ENCODE data around the gene CUTC. TPM values are rescaled to one million over a fixed set of nuclear protein-coding genes. Genes with fewer than 3 reads are reported as not detected.

CUTC gene
- total and polyA plus RNA-seq, 2 experiments from 2014 or later: 21.6 to 29.4 TPM

- Histone ChIP-seq H3K4me3 (no peak overlapping the region), H3K79me2 (no peaks in the 10 kb centered on the region), H3K9me2 (replicated peaks; ENCODE audit: insufficient read depth) (no peaks in the 10 kb centered on the region), H3K4me1 (ENCODE audit: insufficient read depth) (no peaks in the 10 kb centered on the region), H3K27me3 (no peaks in the 10 kb centered on the region), H3K9me3 (ENCODE audit: low read depth) (no peaks in the 10 kb centered on the region), H3K4me2 (no peak overlapping the region), H2AFZ (no peak overlapping the region), H3K27ac (no peak overlapping the region), H3K36me3 (replicated peaks; ENCODE audit: insufficient read depth, low read depth) (no peaks in the 10 kb centered on the region), H4K20me1 (ENCODE audit: insufficient read depth, poor library complexity, severe bottlenecking) (no peaks in the 10 kb centered on the region)
- no peak for DNase-seq (ENCODE audit: low spot score)
- no peak for TF ChIP-seq EZH2 (IDR thresholded peaks at IDR 0.05; ENCODE audit: borderline replicate concordance)
- no peak for TF ChIP-seq CTCF (IDR thresholded peaks at IDR 0.05; ENCODE audit: poor library complexity)
- WGBS (ENCODE audit: low lambda C conversion rate, missing lambda C conversion rate): 69% methylated on average over 4 of the region's 4 CpGs
Measured at GRCh38 chr10:99709480-99710229, 22.4 kb upstream of the CUTC start.

- H2AFZ ChIP-seq: no peak overlapping the region
- no peaks in the 10 kb centered on the region for H3K4me1 ChIP-seq (ENCODE audit: insufficient read depth)
- H3K27me3 ChIP-seq: no peaks in the 10 kb centered on the region
- H3K9me3 ChIP-seq (ENCODE audit: low read depth): no peaks in the 10 kb centered on the region
- H4K20me1 ChIP-seq (ENCODE audit: insufficient read depth, poor library complexity, severe bottlenecking): no peaks in the 10 kb centered on the region
- H3K79me2 ChIP-seq: no peaks in the 10 kb centered on the region
- no peaks in the 10 kb centered on the region for H3K36me3 ChIP-seq (replicated peaks; ENCODE audit: insufficient read depth, low read depth)
- DNase-seq (ENCODE audit: low spot score): peak; percentile 63
- H3K9me2 ChIP-seq (replicated peaks; ENCODE audit: insufficient read depth): no peaks in the 10 kb centered on the region
- TF ChIP-seq CTCF (IDR thresholded peaks at IDR 0.05; ENCODE audit: poor library complexity): peak; percentile 60
- TF ChIP-seq EZH2phosphoT487 (IDR thresholded peaks at IDR 0.05; ENCODE audit: low read depth, severe bottlenecking, unreplicated experiment): no peak
- no peak for TF ChIP-seq EZH2 (IDR thresholded peaks at IDR 0.05; ENCODE audit: borderline replicate concordance)
- no peak overlapping the region for H3K4me3 ChIP-seq
- no peak overlapping the region for H3K4me2 ChIP-seq
- no peak overlapping the region for H3K27ac ChIP-seq
Measured at GRCh38 chr10:99711129-99711719, 20.8 kb upstream of the CUTC start.

- no peak overlapping the region for H2AFZ ChIP-seq
- 97% methylated on average over 5 of the region's 5 CpGs for WGBS (ENCODE audit: low lambda C conversion rate, missing lambda C conversion rate)
- no peak overlapping the region for H3K4me3 ChIP-seq
- no peaks in the 10 kb centered on the region for H3K4me1 ChIP-seq (ENCODE audit: insufficient read depth)
- H3K79me2 ChIP-seq: no peaks in the 10 kb centered on the region
- H3K9me2 ChIP-seq (replicated peaks; ENCODE audit: insufficient read depth): no peaks in the 10 kb centered on the region
- H3K4me2 ChIP-seq: no peak overlapping the region
- no peaks in the 10 kb centered on the region for H4K20me1 ChIP-seq (ENCODE audit: insufficient read depth, poor library complexity, severe bottlenecking)
- H3K27ac ChIP-seq: no peak overlapping the region
- H3K9me3 ChIP-seq (ENCODE audit: low read depth): no peaks in the 10 kb centered on the region
- DNase-seq (ENCODE audit: low spot score): no peak
- H3K36me3 ChIP-seq (replicated peaks; ENCODE audit: insufficient read depth, low read depth): no peaks in the 10 kb centered on the region
- H3K27me3 ChIP-seq: no peaks in the 10 kb centered on the region
- no peak for TF ChIP-seq CTCF (IDR thresholded peaks at IDR 0.05; ENCODE audit: poor library complexity)
- TF ChIP-seq EZH2 (IDR thresholded peaks at IDR 0.05; ENCODE audit: borderline replicate concordance): no peak
- TF ChIP-seq EZH2phosphoT487 (IDR thresholded peaks at IDR 0.05; ENCODE audit: low read depth, severe bottlenecking, unreplicated experiment): no peak
Measured at GRCh38 chr10:99714446-99714845, 17.6 kb upstream of the CUTC start.
